HepG2 (cell line): Measurements from ENCODE around the gene PPP2R5B. TPM values are rescaled to one million over a fixed set of nuclear protein-coding genes. Genes with fewer than 3 reads are reported as not detected.

ENCODE experiments used
- FOSL2 ChIP-seq: sonication (generic); formaldehyde crosslinking; IDR thresholded peaks from 2 replicates; pipeline ENCODE4 v1.4.0; 2020; ENCODE audit warnings: missing genetic modification reagents
- HIC2 ChIP-seq: sonication (generic); formaldehyde crosslinking; IDR thresholded peaks from 2 replicates; pipeline ENCODE4 v1.9.0; 2022; ENCODE audit warnings: low read depth, missing genetic modification reagents
- KDM4B ChIP-seq: sonication (generic); formaldehyde crosslinking; IDR thresholded peaks from 2 replicates; pipeline ENCODE4 v1.4.0; 2020; ENCODE audit warnings: missing genetic modification reagents
- RARA ChIP-seq: IDR thresholded peaks from 2 replicates; pipeline ENCODE4 v1.6.1; 2016; ENCODE audit warnings: missing genetic modification reagents, missing compliant biosample characterization
- TFDP2 ChIP-seq: sonication (generic); formaldehyde crosslinking; IDR thresholded peaks from 2 replicates; pipeline ENCODE4 v1.4.0; 2020; ENCODE audit warnings: missing genetic modification reagents
- ZBTB42 ChIP-seq: sonication (generic); formaldehyde crosslinking; IDR thresholded peaks from 2 replicates; pipeline ENCODE4 v1.5.0; 2020; ENCODE audit warnings: mild to moderate bottlenecking, missing genetic modification reagents
- ZC3H4 ChIP-seq: sonication (generic); formaldehyde crosslinking; IDR thresholded peaks from 2 replicates; pipeline ENCODE4 v1.4.0; 2020; ENCODE audit warnings: missing genetic modification reagents, borderline replicate concordance
- ZNF251 ChIP-seq: sonication (generic); formaldehyde crosslinking; IDR thresholded peaks from 2 replicates; pipeline ENCODE4 v1.9.0; 2021; ENCODE audit warnings: mild to moderate bottlenecking, missing genetic modification reagents
- ZNF432 ChIP-seq: sonication (generic); formaldehyde crosslinking; IDR thresholded peaks from 2 replicates; pipeline ENCODE4 v1.5.0; 2020; ENCODE audit warnings: missing genetic modification reagents, mild to moderate bottlenecking, borderline replicate concordance
- ZNF616 ChIP-seq: sonication (generic); formaldehyde crosslinking; IDR thresholded peaks from 2 replicates; pipeline ENCODE4 v1.5.0; 2020; ENCODE audit warnings: low read depth, mild to moderate bottlenecking, missing genetic modification reagents
- polyA plus RNA-seq, 8 experiments: library from polyadenylated mRNA; depleted of rRNA in 3 of 8; stranded (reverse) in 7 of 8; unstranded in 1 of 8; fragments of >200 nt; fragmentation: Illumina TruSeq in 4 of 8; extraction: Trizol in 4 of 8; gene quantifications; 2 replicates each; pipeline versions ENCODE4 v1.2.1 to v1.2.3, GENCODE V29; 2011 to 2016; ENCODE audit warnings: low read depth in 4 of 8, missing spikeins in 1 of 8, mixed read lengths in 1 of 8; ENCODE audit not compliant: insufficient read depth in 1 of 8
- total RNA-seq, 5 experiments: library from RNA; depleted of rRNA; stranded (reverse); fragments of >200 nt; fragmentation: Illumina TruSeq; extraction: Trizol; gene quantifications; 2 replicates each; pipeline ENCODE4 v1.2.3, GENCODE V29; 2016; ENCODE audit warnings: low read depth in 1 of 5
- TF ChIP-seq, protein P1 (sequence below): sonication (generic); formaldehyde crosslinking; IDR thresholded peaks from 2 replicates; pipeline ENCODE4 v1.4.0; 2020; ENCODE audit warnings: missing genetic modification reagents
- TF ChIP-seq, protein P2 (sequence below): sonication (generic); formaldehyde crosslinking; IDR thresholded peaks from 2 replicates; pipeline ENCODE4 v1.5.0; 2020; ENCODE audit warnings: mild to moderate bottlenecking, missing genetic modification reagents, moderate library complexity
- TF ChIP-seq, protein P3 (sequence below): sonication (generic); formaldehyde crosslinking; IDR thresholded peaks from 2 replicates; pipeline ENCODE4 v1.5.0; 2020; ENCODE audit warnings: missing genetic modification reagents, mild to moderate bottlenecking, borderline replicate concordance
- TF ChIP-seq, protein P4 (sequence below): sonication (generic); formaldehyde crosslinking; IDR thresholded peaks from 2 replicates; pipeline ENCODE4 v1.4.0; 2020; ENCODE audit warnings: mild to moderate bottlenecking, missing genetic modification reagents
- TF ChIP-seq, protein P5 (sequence below): sonication (generic); formaldehyde crosslinking; IDR thresholded peaks from 2 replicates; pipeline ENCODE4 v1.4.0; 2020; ENCODE audit warnings: missing genetic modification reagents
- TF ChIP-seq, protein P6 (sequence below): sonication (generic); formaldehyde crosslinking; IDR thresholded peaks from 2 replicates; pipeline ENCODE4 v1.5.0; 2020; ENCODE audit warnings: mild to moderate bottlenecking, missing genetic modification reagents, borderline replicate concordance

Gene PPP2R5B
- total and polyA plus RNA-seq, 2 of the 13 experiments (the other 11 are each of a cell fraction or from before 2014, with no cell fraction given), result 2.3 to 8.3 TPM

- TF ChIP-seq, protein P1, sequence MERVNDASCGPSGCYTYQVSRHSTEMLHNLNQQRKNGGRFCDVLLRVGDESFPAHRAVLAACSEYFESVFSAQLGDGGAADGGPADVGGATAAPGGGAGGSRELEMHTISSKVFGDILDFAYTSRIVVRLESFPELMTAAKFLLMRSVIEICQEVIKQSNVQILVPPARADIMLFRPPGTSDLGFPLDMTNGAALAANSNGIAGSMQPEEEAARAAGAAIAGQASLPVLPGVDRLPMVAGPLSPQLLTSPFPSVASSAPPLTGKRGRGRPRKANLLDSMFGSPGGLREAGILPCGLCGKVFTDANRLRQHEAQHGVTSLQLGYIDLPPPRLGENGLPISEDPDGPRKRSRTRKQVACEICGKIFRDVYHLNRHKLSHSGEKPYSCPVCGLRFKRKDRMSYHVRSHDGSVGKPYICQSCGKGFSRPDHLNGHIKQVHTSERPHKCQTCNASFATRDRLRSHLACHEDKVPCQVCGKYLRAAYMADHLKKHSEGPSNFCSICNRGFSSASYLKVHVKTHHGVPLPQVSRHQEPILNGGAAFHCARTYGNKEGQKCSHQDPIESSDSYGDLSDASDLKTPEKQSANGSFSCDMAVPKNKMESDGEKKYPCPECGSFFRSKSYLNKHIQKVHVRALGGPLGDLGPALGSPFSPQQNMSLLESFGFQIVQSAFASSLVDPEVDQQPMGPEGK (CRISPR knock-in tag), result peak; percentile 96
- TF ChIP-seq ZNF432, result no peak
- TF ChIP-seq, protein P2, sequence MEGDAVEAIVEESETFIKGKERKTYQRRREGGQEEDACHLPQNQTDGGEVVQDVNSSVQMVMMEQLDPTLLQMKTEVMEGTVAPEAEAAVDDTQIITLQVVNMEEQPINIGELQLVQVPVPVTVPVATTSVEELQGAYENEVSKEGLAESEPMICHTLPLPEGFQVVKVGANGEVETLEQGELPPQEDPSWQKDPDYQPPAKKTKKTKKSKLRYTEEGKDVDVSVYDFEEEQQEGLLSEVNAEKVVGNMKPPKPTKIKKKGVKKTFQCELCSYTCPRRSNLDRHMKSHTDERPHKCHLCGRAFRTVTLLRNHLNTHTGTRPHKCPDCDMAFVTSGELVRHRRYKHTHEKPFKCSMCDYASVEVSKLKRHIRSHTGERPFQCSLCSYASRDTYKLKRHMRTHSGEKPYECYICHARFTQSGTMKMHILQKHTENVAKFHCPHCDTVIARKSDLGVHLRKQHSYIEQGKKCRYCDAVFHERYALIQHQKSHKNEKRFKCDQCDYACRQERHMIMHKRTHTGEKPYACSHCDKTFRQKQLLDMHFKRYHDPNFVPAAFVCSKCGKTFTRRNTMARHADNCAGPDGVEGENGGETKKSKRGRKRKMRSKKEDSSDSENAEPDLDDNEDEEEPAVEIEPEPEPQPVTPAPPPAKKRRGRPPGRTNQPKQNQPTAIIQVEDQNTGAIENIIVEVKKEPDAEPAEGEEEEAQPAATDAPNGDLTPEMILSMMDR (CRISPR knock-in tag), result peak; percentile 99
- peak; percentile 98 for TF ChIP-seq RARA (CRISPR knock-in tag)
- TF ChIP-seq, protein P3, sequence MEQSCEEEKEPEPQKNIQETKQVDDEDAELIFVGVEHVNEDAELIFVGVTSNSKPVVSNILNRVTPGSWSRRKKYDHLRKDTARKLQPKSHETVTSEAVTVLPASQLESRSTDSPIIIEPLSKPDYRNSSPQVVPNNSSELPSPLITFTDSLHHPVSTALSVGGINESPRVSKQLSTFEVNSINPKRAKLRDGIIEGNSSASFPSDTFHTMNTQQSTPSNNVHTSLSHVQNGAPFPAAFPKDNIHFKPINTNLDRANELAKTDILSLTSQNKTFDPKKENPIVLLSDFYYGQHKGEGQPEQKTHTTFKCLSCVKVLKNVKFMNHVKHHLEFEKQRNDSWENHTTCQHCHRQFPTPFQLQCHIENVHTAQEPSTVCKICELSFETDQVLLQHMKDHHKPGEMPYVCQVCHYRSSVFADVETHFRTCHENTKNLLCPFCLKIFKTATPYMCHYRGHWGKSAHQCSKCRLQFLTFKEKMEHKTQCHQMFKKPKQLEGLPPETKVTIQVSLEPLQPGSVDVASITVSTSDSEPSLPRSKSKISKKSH (CRISPR knock-in tag), result 0 out of 2 replicates have a peak, but pooled peaks have one; percentile 23
- TF ChIP-seq, protein P4, sequence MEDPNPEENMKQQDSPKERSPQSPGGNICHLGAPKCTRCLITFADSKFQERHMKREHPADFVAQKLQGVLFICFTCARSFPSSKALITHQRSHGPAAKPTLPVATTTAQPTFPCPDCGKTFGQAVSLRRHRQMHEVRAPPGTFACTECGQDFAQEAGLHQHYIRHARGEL (CRISPR knock-in tag), result 0 out of 2 replicates have a peak, but pooled peaks have one; percentile 83
- peak; percentile 99 for TF ChIP-seq HIC2
- no peak for TF ChIP-seq ZNF616
- peak; percentile 43; the same call in 1 of the 2 replicates for TF ChIP-seq TFDP2 (CRISPR knock-in tag)
- TF ChIP-seq, protein P5, sequence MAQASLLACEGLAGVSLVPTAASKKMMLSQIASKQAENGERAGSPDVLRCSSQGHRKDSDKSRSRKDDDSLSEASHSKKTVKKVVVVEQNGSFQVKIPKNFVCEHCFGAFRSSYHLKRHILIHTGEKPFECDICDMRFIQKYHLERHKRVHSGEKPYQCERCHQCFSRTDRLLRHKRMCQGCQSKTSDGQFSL (CRISPR knock-in tag), result peak; percentile 76; the same call in 1 of the 2 replicates
- TF ChIP-seq, protein P6, sequence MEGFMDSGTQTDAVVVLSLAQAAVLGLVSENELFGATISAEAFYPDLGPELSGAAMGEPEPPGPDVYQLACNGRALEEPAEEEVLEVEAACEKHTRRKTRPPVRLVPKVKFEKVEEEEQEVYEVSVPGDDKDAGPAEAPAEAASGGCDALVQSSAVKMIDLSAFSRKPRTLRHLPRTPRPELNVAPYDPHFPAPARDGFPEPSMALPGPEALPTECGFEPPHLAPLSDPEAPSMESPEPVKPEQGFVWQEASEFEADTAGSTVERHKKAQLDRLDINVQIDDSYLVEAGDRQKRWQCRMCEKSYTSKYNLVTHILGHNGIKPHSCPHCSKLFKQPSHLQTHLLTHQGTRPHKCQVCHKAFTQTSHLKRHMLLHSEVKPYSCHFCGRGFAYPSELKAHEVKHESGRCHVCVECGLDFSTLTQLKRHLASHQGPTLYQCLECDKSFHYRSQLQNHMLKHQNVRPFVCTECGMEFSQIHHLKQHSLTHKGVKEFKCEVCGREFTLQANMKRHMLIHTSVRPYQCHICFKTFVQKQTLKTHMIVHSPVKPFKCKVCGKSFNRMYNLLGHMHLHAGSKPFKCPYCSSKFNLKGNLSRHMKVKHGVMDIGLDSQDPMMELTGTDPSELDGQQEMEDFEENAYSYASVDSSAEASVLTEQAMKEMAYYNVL (CRISPR knock-in tag), result peak; percentile 67; the same call in 1 of the 2 replicates
- peak; percentile 87; the same call in 1 of the 2 replicates for TF ChIP-seq KDM4B
- no peak for TF ChIP-seq ZNF251 (CRISPR knock-in tag)
- TF ChIP-seq ZC3H4, result peak; percentile 83; the same call in 1 of the 2 replicates
- no peak; the same call in 1 of the 2 replicates for TF ChIP-seq ZBTB42
- peak; percentile 76 for TF ChIP-seq FOSL2 (CRISPR knock-in tag)
Measured at GRCh38 chr11:64894070-64894811, 30.2 kb upstream of the PPP2R5B start (continued).
